ENCODE data around the gene SORCS3.
"Not testable (repeated sequence)": the region's sequence is repeated elsewhere in the genome, so short reads cannot be mapped to it uniquely, and the experiment has no call there.

Gene SORCS3

DNA sequence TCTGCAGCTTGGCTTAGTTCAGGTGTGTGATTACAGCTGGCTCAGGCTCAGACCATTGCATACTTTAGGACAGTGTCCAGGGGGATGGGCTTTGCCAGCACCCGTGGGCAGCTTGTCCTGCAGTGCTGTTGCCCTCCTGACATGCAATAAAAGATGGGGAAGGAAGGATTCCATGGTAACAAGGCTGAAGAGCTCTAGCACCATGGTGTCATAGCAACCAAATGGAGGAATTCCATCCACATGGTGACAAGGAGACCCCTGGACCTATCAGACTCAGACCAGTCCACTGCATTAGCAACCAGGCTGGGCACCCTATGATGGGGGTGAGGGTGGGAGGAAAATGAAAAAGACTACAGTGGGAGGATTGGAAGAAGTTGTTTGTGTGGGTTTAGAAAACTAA is 49.9 kb downstream of the SORCS3 start:
- DNase-seq (ENCODE audit: low read depth): no peak

DNA sequence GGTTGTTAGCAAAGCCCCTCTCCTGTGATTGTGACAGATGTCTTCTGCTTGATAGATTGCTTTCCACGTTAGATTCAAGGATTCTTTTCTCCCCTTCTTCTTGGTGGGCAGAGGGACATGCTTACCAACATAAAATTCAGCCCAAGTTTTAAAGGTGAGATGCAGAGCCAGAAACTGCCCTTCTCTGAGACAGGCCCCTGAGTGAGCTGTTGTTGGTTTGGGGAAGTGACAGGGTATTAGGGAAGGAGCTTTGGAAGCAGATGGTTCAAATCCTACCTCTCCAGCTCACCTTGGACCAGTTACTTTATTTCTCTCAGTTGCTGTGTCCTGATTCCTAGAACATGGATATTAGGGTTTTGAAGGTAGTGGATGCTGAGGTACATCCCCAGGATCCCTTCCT is 53.0 kb downstream of the SORCS3 start:
- no peak for DNase-seq (ENCODE audit: low read depth)

- DNase-seq (ENCODE audit: low read depth): not testable (repeated sequence)
Observed at GRCh38 chr10:104703262-104703661, 62.2 kb downstream of the SORCS3 start.

- no peak for DNase-seq (ENCODE audit: low read depth)
Observed at GRCh38 chr10:104706886-104707285, 65.8 kb downstream of the SORCS3 start.

DNA sequence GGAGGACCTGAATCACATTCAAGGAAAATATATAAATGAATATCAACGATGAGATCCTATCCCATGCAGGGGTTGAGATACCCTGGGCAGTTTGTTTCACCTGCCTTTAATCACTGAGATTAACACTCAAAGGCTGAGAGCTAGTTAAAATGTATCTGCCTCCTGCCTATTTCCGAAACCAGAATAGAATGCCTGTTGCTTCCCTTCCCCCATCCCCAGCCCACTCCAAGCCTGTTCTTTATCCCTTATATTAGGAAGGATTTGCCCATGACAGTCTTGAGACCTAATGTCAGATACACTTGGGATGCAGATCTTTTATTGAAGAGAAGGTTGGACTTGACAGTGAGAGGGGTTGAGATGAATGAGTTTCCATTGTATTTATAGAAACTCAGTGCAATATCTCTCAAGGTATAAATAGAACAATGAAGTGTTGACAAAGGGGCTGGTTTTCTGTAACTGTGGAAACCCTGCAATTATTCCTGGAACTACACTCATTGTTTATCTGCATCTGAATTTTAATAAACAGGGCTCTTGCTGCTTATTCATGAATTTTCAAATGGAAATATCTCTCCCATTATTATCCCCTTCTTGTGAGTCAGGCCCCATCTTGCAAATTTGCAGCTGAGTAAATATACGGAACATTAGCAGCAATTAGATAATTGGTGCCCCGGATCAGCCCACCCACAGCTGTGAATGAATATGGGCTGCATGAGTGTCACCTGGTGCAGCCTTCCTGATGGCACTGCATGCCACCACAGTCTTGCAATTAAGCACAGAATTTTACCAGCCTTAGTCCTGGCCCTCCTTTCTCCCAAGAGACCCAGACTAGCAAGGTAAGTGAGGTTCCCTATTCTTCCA is 66.7 kb downstream of the SORCS3 start:
- no peak for DNase-seq (ENCODE audit: low read depth)

DNA sequence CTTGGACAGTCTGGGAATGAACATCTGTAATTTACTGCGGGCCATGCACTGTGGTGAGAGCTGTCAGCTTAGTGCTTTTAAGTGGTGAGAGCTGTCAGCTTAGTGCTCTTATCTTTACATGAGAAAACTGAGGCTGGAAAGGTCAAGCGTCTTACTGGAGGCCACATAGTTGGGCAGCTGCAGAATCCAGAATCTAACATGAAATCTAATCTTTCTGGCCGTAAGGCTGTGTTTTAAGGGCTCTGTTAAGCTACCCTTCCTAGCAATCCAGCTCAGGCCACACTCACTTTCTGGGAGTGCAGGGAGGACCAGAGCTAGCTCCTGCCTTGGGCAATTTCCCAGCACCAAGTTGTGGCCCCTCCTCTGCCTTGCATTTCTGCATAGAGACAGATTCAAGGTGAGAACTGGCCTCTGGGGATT is 70.2 kb downstream of the SORCS3 start:
- no peak for DNase-seq (ENCODE audit: low read depth)

- DNase-seq (ENCODE audit: low read depth): not testable (repeated sequence)
Observed at GRCh38 chr10:104730593-104730992, 89.5 kb downstream of the SORCS3 start.

DNA sequence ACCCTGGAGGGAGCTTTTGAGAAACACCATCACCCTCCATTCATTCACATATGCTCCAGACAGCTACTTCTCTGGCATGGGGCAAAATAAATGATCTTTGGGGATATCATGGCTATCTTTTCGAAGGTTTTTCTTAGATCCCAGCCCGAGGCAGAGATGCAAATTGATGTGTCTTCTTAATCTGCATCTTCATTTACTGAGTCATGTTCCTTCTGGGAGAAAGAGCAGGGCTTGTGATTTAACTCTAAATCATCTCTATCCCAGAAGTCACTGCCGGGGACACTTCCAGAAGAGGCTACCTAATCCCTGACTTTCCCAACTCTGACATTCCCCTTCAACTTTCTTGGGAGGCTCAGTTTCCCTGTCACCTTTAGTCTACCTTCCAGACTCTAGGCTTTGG is 90.1 kb downstream of the SORCS3 start:
- no peak for DNase-seq (ENCODE audit: low read depth)

- DNase-seq (ENCODE audit: low read depth): no peak
Observed at GRCh38 chr10:104732222-104732621, 91.1 kb downstream of the SORCS3 start.

- no peak for DNase-seq (ENCODE audit: low read depth)
Observed at GRCh38 chr10:104734433-104734832, 93.3 kb downstream of the SORCS3 start.

- DNase-seq (ENCODE audit: low read depth): no peak
Observed at GRCh38 chr10:104735036-104735756, 94.1 kb downstream of the SORCS3 start.

GRCh38 chr10:104735757-104736391 is 94.8 kb downstream of the SORCS3 start:
- no peak for DNase-seq (ENCODE audit: low read depth)

GRCh38 chr10:104741127-104741526 is 100.0 kb downstream of the SORCS3 start:
- no peak for DNase-seq (ENCODE audit: low read depth)

GRCh38 chr10:104744052-104744451 is 103.0 kb downstream of the SORCS3 start:
- no peak for DNase-seq (ENCODE audit: low read depth)

- no peak for DNase-seq (ENCODE audit: low read depth)
Observed at GRCh38 chr10:104750291-104750690, 109.2 kb downstream of the SORCS3 start.

DNA sequence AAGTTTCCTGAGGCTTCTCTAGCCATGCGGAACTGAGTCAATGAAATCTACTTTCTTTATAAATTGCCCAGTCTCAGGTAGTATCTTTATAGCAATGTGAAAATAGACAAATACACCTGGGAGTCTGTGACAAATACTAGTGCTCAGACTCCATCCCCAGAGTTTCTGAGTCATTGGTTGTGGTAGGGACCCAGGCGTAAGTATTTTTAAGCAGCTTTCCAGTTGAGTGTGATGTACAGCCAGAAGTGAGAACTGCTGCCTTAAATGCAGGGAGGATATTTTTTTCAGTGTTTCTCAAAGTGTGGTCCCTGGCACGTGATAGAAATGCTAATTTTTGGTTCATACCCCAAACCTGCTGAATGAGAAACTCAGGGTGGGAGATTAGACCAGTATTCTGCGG is 121.7 kb downstream of the SORCS3 start:
- no peak for DNase-seq (ENCODE audit: low read depth)

DNA sequence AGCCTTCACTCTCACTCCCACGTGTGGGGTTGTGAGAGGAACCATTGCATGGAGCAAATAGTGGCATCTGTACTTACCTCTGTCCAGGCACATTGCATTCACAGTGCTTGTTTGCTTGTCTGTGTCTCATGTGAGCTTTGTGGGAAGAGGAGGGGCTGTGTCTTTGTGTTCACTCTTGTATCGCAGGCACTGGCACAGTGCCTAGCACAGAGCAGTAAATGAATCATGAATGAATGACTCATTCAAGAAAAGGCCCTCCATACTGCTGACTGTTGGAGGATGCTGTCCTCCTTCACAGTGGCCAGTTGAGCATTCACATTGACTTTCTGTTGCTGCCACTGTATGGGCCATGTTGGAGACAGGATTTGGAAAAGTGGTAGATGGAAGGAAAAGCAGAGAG is 125.3 kb downstream of the SORCS3 start:
- no peak for DNase-seq (ENCODE audit: low read depth)

- DNase-seq (ENCODE audit: low read depth): no peak
Observed at GRCh38 chr10:104767282-104767681, 126.2 kb downstream of the SORCS3 start.

- no peak for DNase-seq (ENCODE audit: low read depth)
Observed at GRCh38 chr10:104767745-104768144, 126.7 kb downstream of the SORCS3 start.

GRCh38 chr10:104773105-104773504 is 132.0 kb downstream of the SORCS3 start:
- DNase-seq (ENCODE audit: low read depth): no peak

DNA sequence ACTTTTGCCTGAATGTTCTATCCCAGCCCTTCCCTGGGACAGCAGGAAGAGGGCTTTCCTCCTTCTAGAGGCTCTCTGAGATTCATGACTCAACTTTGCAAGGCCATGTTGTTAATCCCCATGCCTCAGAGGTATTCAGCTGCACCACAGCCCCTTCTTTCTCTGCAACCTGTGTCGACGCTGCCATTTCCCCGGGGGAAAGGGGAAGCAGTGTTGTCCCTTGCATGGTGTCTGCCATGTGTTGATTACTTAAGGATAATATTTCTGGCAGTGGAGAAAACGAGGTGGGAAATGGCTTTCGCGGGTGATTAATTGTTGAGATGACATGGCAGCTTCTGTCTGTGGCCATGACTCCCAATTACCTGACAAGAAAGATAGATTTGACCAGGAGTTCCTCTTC is 133.1 kb downstream of the SORCS3 start:
- no peak for DNase-seq (ENCODE audit: low read depth)

DNA sequence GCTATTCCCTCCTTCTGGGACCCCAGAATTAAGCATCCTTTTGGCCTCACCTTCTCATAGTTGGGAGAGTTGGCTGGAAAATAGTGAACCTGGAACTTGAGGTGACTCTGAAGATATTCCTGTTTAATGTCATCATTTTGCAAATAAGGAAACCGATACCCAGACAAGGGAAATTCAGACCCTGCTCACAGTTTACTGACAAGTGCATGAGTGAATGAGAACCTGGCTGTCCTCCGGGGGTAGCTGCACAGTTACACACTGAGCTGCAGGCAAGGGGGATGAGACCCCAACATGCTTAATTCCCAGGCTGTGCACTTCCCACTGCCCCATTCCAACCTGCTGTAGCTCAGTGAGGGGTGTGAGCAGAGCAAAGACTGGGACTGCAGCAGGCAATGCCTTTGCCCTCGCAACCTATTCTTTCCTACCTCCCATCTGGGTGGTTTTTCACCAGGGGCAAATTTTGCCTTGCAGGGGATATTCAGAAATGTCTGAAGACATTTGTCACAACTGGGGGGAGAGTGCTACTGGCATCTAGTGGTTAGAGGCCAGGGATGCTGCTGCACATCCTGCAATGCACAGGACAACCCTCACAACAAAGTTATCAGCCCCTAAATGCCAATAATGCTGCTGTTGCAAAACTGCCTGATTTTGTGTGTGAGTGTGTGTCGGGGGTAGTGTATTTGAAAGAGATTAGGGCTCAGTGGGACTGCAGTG is 136.2 kb downstream of the SORCS3 start:
- DNase-seq (ENCODE audit: low read depth): no peak

All from stimulated activated CD4-positive, alpha-beta T cell treated with anti-CD3 and anti-CD28 coated beads, Interleukin-2, amount 100 ng/mL, for 4 hours (primary cell).